CD4-positive, CD25-positive, alpha-beta regulatory T cell (primary cell): ENCODE measurements around the gene MAP3K10. TPM values are rescaled to one million over a fixed set of nuclear protein-coding genes. Genes with fewer than 3 reads are reported as not detected.
A peak's percentile ranks its signal among the peaks of the same experiment; 100 is the strongest.

Experiments
- ATAC-seq, 2 donors: fragments of 150-1000 bp; cut with Tn5 transposase; one replicate each; pipeline ENCODE4 v1.10.0; 2021; ENCODE audit warnings: low read depth in 2 of 2, moderate number of reproducible peaks in 2 of 2, moderate library complexity in 1 of 2
- DNase-seq, 3 donors: peaks; one replicate each; pipeline versions ENCODE4 v3.0.0 to v3.0.0-alpha.2; 2012 to 2022; ENCODE audit warnings: mixed read lengths in 1 of 3
- H3K27ac ChIP-seq: one replicate; pipeline ENCODE4 v1.7.0; 2013; ENCODE audit warnings: mild to moderate bottlenecking, low read length; ENCODE audit not compliant: insufficient read depth, poor library complexity, severe bottlenecking
- H3K27me3 ChIP-seq: one replicate; pipeline ENCODE4 v1.7.0; 2013; ENCODE audit warnings: low read length; ENCODE audit not compliant: control insufficient read depth, insufficient read depth
- H3K36me3 ChIP-seq: one replicate; pipeline ENCODE4 v1.7.0; 2013; ENCODE audit warnings: mild to moderate bottlenecking, low read length, moderate library complexity; ENCODE audit not compliant: control insufficient read depth, insufficient read depth
- H3K4me1 ChIP-seq: 2 replicates; pipeline ENCODE4 v1.7.0; 2013; ENCODE audit warnings: mild to moderate bottlenecking, low read length; ENCODE audit not compliant: insufficient read depth, control insufficient read depth, poor library complexity, severe bottlenecking
- H3K4me3 ChIP-seq: one replicate; pipeline ENCODE4 v1.7.0; 2013; ENCODE audit warnings: low read depth, mild to moderate bottlenecking, low read length, moderate library complexity
- H3K9me3 ChIP-seq, 2 experiments: 1 replicate in 1 of 2; 2 replicates in 1 of 2; pipeline ENCODE4 v1.7.0; 2013; ENCODE audit warnings: low read length in 2 of 2, mild to moderate bottlenecking in 1 of 2, moderate library complexity in 1 of 2; ENCODE audit not compliant: control insufficient read depth in 2 of 2
- H3K27ac Mint-ChIP-seq, 3 donors: one replicate each; pipeline ENCODE4 v1.8.0; 2020 to 2022; ENCODE audit warnings: mild to moderate bottlenecking in 3 of 3, mixed read lengths in 3 of 3, moderate library complexity in 2 of 3
- H3K27me3 Mint-ChIP-seq: one replicate; pipeline ENCODE4 v1.8.0; 2022; ENCODE audit warnings: mild to moderate bottlenecking, mixed read lengths
- H3K36me3 Mint-ChIP-seq: one replicate; pipeline ENCODE4 v1.8.0; 2020; ENCODE audit warnings: mixed read lengths
- H3K4me1 Mint-ChIP-seq, 4 donors: one replicate each; pipeline ENCODE4 v1.8.0; 2020 to 2022; ENCODE audit warnings: mixed read lengths in 4 of 4, mild to moderate bottlenecking in 1 of 4
- H3K4me3 Mint-ChIP-seq, 4 donors: one replicate each; pipeline ENCODE4 v1.8.0; 2020 to 2022; ENCODE audit warnings: mild to moderate bottlenecking in 4 of 4, mixed read lengths in 4 of 4, moderate library complexity in 3 of 4
- H3K9me3 Mint-ChIP-seq, 7 donors: one replicate each; pipeline ENCODE4 v1.8.0; 2020 to 2022; ENCODE audit warnings: mixed read lengths in 7 of 7, mild to moderate bottlenecking in 3 of 7, moderate library complexity in 2 of 7
- polyA plus RNA-seq, 4 donors: library from polyadenylated mRNA; unstranded; fragments of 300-500 nt; fragmentation: Illumina TruSeq; gene quantifications; one replicate each; pipeline ENCODE4 v1.2.3, GENCODE V29; 2021
- total RNA-seq: library from RNA; stranded (reverse); gene quantifications from one replicate; pipeline ENCODE4 v1.2.3, GENCODE V29; 2022

Gene MAP3K10
- total and polyA plus RNA-seq, 5 donors from 2014 or later = 0.14 to 25.8 (median 0.65) TPM

- no peaks in the 10 kb centered on the region for H3K27me3 ChIP-seq
- H3K36me3 ChIP-seq = no peaks in the 10 kb centered on the region
- no peaks in the 10 kb centered on the region for H3K9me3 ChIP-seq
- Mint-ChIP-seq H3K9me3 (no peaks in the 10 kb centered on the region), H3K4me3 (no peak overlapping the region), H3K27me3 (no peaks in the 10 kb centered on the region), H3K27ac (peak overlapping the region in 1 of 3 donors; percentile 20), H3K36me3 (no peaks in the 10 kb centered on the region), H3K4me1 (peaks cover 9 to 27% (median 11%) of the 10 kb centered on the region in 4 donors)
- no peak overlapping the region for H3K4me3 ChIP-seq
- H3K27ac ChIP-seq = no peak overlapping the region
- peaks cover 19% of the 10 kb centered on the region for H3K4me1 ChIP-seq
- DNase-seq (no peak), ATAC-seq (no peak)
These were observed 43.4 kb upstream of the MAP3K10 start for GRCh38 chr19:40147693-40148347.

GRCh38 chr19:40149501-40149900 is 41.7 kb upstream of the MAP3K10 start:
- no peaks in the 10 kb centered on the region for H3K9me3 Mint-ChIP-seq
- Histone ChIP-seq H3K36me3 (no peaks in the 10 kb centered on the region), H3K27me3 (no peaks in the 10 kb centered on the region), H3K9me3 (no peaks in the 10 kb centered on the region), H3K27ac (no peak overlapping the region), H3K4me3 (no peak overlapping the region), H3K4me1 (peaks cover 7% of the 10 kb centered on the region)
- DNase-seq (no peak), ATAC-seq (no peak)
- no peaks in the 10 kb centered on the region for H3K27me3 Mint-ChIP-seq
- no peaks in the 10 kb centered on the region for H3K36me3 Mint-ChIP-seq
- H3K4me1 Mint-ChIP-seq = peaks cover 3 to 13% (median 4%) of the 10 kb centered on the region in 4 donors
- H3K4me3 Mint-ChIP-seq = no peak overlapping the region
- no peak overlapping the region for H3K27ac Mint-ChIP-seq

- peaks cover 4% of the 10 kb centered on the region for H3K4me1 ChIP-seq
- Mint-ChIP-seq H3K9me3 (no peaks in the 10 kb centered on the region), H3K27ac (no peak overlapping the region), H3K27me3 (no peaks in the 10 kb centered on the region), H3K4me3 (no peak overlapping the region), H3K36me3 (no peaks in the 10 kb centered on the region), H3K4me1 (peaks cover under 1 to 8% (median 1%) of the 10 kb centered on the region in 4 donors)
- no peak for DNase-seq
- H3K4me3 ChIP-seq = no peak overlapping the region
- ATAC-seq = no peak
- no peaks in the 10 kb centered on the region for H3K9me3 ChIP-seq
- no peaks in the 10 kb centered on the region for H3K27me3 ChIP-seq
- no peaks in the 10 kb centered on the region for H3K36me3 ChIP-seq
- H3K27ac ChIP-seq = no peak overlapping the region
These were observed 41.1 kb upstream of the MAP3K10 start for GRCh38 chr19:40150170-40150569.

- H3K27ac ChIP-seq = no peak overlapping the region
- H3K4me3 Mint-ChIP-seq = no peak overlapping the region
- H3K4me3 ChIP-seq = no peak overlapping the region
- no peaks in the 10 kb centered on the region for H3K27me3 Mint-ChIP-seq
- no peaks in the 10 kb centered on the region for H3K4me1 ChIP-seq
- H3K9me3 Mint-ChIP-seq = no peaks in the 10 kb centered on the region
- no peaks in the 10 kb centered on the region for H3K27me3 ChIP-seq
- no peaks in the 10 kb centered on the region for H3K36me3 ChIP-seq
- no peaks in the 10 kb centered on the region for H3K4me1 Mint-ChIP-seq
- H3K36me3 Mint-ChIP-seq = no peaks in the 10 kb centered on the region
- no peak for DNase-seq
- H3K9me3 ChIP-seq = no peaks in the 10 kb centered on the region
- no peak for ATAC-seq
- H3K27ac Mint-ChIP-seq = no peak overlapping the region
These were observed 37.0 kb upstream of the MAP3K10 start for GRCh38 chr19:40154121-40154680.

- H3K27me3 Mint-ChIP-seq = no peaks in the 10 kb centered on the region
- H3K36me3 Mint-ChIP-seq = no peaks in the 10 kb centered on the region
- no peak overlapping the region for H3K27ac Mint-ChIP-seq
- DNase-seq (peak in 1 of 3 donors; percentile 7), ATAC-seq (no peak)
- no peaks in the 10 kb centered on the region for H3K27me3 ChIP-seq
- H3K4me1 ChIP-seq = no peaks in the 10 kb centered on the region
- H3K4me3 Mint-ChIP-seq = no peak overlapping the region
- H3K9me3 ChIP-seq = no peaks in the 10 kb centered on the region
- H3K9me3 Mint-ChIP-seq = no peaks in the 10 kb centered on the region
- H3K4me3 ChIP-seq = no peak overlapping the region
- H3K27ac ChIP-seq = no peak overlapping the region
- no peaks in the 10 kb centered on the region for H3K4me1 Mint-ChIP-seq
- H3K36me3 ChIP-seq = no peaks in the 10 kb centered on the region
These were observed 35.4 kb upstream of the MAP3K10 start for GRCh38 chr19:40155749-40156265.

- Histone ChIP-seq H3K4me1 (no peaks in the 10 kb centered on the region), H3K27me3 (no peaks in the 10 kb centered on the region), H3K27ac (no peak overlapping the region), H3K4me3 (no peak overlapping the region), H3K9me3 (no peaks in the 10 kb centered on the region), H3K36me3 (no peaks in the 10 kb centered on the region)
- no peaks in the 10 kb centered on the region for H3K36me3 Mint-ChIP-seq
- ATAC-seq = no peak
- H3K4me1 Mint-ChIP-seq = no peaks in the 10 kb centered on the region
- H3K27ac Mint-ChIP-seq = no peak overlapping the region
- no peak overlapping the region for H3K4me3 Mint-ChIP-seq
- H3K27me3 Mint-ChIP-seq = no peaks in the 10 kb centered on the region
- H3K9me3 Mint-ChIP-seq = no peaks in the 10 kb centered on the region
- DNase-seq = no peak
These were observed 34.2 kb upstream of the MAP3K10 start for GRCh38 chr19:40157059-40157458.

GRCh38 chr19:40159744-40160143 is 31.5 kb upstream of the MAP3K10 start:
- no peaks in the 10 kb centered on the region for H3K27me3 ChIP-seq
- no peaks in the 10 kb centered on the region for H3K9me3 ChIP-seq
- peaks cover 0 to 6% (median 0%) of the 10 kb centered on the region in 4 donors for H3K4me1 Mint-ChIP-seq
- no peak for ATAC-seq
- no peak overlapping the region for H3K4me3 ChIP-seq
- no peak for DNase-seq
- no peaks in the 10 kb centered on the region for H3K27me3 Mint-ChIP-seq
- peaks cover 0 to 1% (median 0%) of the 10 kb centered on the region in 7 donors for H3K9me3 Mint-ChIP-seq
- H3K36me3 ChIP-seq = no peaks in the 10 kb centered on the region
- no peaks in the 10 kb centered on the region for H3K4me1 ChIP-seq
- H3K27ac Mint-ChIP-seq = no peak overlapping the region
- H3K36me3 Mint-ChIP-seq = no peaks in the 10 kb centered on the region
- H3K4me3 Mint-ChIP-seq = peak overlapping the region in 1 of 4 donors; percentile 32
- no peak overlapping the region for H3K27ac ChIP-seq

- peaks cover 0 to 2% (median 0%) of the 10 kb centered on the region in 7 donors for H3K9me3 Mint-ChIP-seq
- Histone ChIP-seq H3K9me3 (no peaks in the 10 kb centered on the region), H3K27me3 (no peaks in the 10 kb centered on the region), H3K36me3 (no peaks in the 10 kb centered on the region), H3K27ac (no peak overlapping the region), H3K4me3 (no peak overlapping the region), H3K4me1 (no peaks in the 10 kb centered on the region)
- no peak overlapping the region for H3K4me3 Mint-ChIP-seq
- H3K27ac Mint-ChIP-seq = peak overlapping the region in 1 of 3 donors; percentile 68
- ATAC-seq (no peak), DNase-seq (no peak)
- H3K36me3 Mint-ChIP-seq = no peaks in the 10 kb centered on the region
- no peaks in the 10 kb centered on the region for H3K27me3 Mint-ChIP-seq
- H3K4me1 Mint-ChIP-seq = peaks cover 0 to 10% (median 3%) of the 10 kb centered on the region in 4 donors
These were observed 29.1 kb upstream of the MAP3K10 start for GRCh38 chr19:40162104-40162503.
